ENCODE data around the gene TMEM114. TPM values are rescaled to one million over a fixed set of nuclear protein-coding genes. Genes with fewer than 3 reads are reported as not detected.

Gene TMEM114
- total RNA-seq, 4 donors from 2014 or later = not detected

DNA sequence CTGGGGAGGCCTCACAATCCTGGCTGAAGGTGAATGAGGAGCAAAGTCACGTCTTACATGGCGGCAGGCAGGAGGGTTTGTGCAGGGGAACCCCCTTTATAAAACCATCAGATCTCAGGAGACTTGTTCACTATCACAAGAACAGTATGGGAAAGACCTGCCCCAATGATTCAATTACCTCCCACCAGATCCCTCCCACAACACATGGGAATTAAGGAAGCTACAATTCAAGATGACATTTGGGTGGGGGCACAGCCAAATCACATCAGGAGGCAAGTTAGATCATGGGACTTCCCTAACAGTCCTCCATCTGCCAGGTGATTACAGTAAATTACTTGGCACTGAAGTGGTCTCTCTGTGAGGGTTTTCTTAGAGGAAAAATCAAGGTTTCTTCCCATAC is 5.3 kb downstream of the TMEM114 start:
- WGBS, 2 donors = 77 to 90% methylated on average over 2 of the region's 2 CpGs
- peaks cover 0 to 32% of the 10 kb centered on the region in 2 donors for H3K27me3 ChIP-seq

DNA sequence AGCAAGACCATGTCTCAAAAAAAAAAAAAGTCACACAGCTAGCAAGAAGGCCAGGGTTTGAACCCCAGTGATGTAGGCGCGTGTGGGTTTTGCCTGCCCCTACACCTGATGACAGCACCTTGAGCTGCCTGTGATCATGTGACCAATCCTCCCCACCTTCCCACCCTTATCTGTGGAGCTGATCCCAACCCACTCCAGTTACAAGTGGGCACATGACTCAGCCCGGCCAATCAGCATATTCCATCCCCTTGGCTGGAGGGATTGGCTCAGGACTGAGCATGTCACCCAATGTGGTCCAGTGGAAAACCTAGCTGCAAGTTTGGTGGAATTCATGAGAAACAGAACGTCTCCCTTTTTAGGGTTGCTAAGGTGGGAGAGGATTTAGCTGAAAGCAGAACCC is 6.6 kb downstream of the TMEM114 start:
- TF ChIP-seq, protein P1, sequence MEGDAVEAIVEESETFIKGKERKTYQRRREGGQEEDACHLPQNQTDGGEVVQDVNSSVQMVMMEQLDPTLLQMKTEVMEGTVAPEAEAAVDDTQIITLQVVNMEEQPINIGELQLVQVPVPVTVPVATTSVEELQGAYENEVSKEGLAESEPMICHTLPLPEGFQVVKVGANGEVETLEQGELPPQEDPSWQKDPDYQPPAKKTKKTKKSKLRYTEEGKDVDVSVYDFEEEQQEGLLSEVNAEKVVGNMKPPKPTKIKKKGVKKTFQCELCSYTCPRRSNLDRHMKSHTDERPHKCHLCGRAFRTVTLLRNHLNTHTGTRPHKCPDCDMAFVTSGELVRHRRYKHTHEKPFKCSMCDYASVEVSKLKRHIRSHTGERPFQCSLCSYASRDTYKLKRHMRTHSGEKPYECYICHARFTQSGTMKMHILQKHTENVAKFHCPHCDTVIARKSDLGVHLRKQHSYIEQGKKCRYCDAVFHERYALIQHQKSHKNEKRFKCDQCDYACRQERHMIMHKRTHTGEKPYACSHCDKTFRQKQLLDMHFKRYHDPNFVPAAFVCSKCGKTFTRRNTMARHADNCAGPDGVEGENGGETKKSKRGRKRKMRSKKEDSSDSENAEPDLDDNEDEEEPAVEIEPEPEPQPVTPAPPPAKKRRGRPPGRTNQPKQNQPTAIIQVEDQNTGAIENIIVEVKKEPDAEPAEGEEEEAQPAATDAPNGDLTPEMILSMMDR (IDR thresholded peaks at IDR 0.05) = no peak
- TF ChIP-seq POLR2A (IDR thresholded peaks at IDR 0.05) = no peak
- TF ChIP-seq EP300 (IDR thresholded peaks at IDR 0.05) = no peak
- Histone ChIP-seq H3K4me1 (peaks cover 0 to 7% (median 0%) of the 10 kb centered on the region in 4 donors), H3K27me3 (peaks cover 0 to 19% of the 10 kb centered on the region in 2 donors), H3K9me3 (no peaks in the 10 kb centered on the region), H3K4me3 (no peak overlapping the region), H3K36me3 (no peaks in the 10 kb centered on the region), H3K27ac (no peak overlapping the region)
- 71 to 84% methylated on average over 4 of the region's 4 CpGs for WGBS, 2 donors
- DNase-seq (ENCODE audit: low spot score in 2 of 2) = no peak

More for the DNA sequence above, 5.3 kb downstream of the TMEM114 start:
- TF ChIP-seq EP300 (IDR thresholded peaks at IDR 0.05) (no peak), POLR2A (IDR thresholded peaks at IDR 0.05) (no peak)
- TF ChIP-seq, protein P1 (IDR thresholded peaks at IDR 0.05) = no peak
- no peak overlapping the region for H3K4me3 ChIP-seq
- no peaks in the 10 kb centered on the region for H3K9me3 ChIP-seq
- H3K36me3 ChIP-seq = no peaks in the 10 kb centered on the region
- no peak overlapping the region for H3K27ac ChIP-seq
- peaks cover 0 to 20% (median 8%) of the 10 kb centered on the region in 4 donors for H3K4me1 ChIP-seq
- no peak for DNase-seq (ENCODE audit: low spot score in 2 of 2)

DNA sequence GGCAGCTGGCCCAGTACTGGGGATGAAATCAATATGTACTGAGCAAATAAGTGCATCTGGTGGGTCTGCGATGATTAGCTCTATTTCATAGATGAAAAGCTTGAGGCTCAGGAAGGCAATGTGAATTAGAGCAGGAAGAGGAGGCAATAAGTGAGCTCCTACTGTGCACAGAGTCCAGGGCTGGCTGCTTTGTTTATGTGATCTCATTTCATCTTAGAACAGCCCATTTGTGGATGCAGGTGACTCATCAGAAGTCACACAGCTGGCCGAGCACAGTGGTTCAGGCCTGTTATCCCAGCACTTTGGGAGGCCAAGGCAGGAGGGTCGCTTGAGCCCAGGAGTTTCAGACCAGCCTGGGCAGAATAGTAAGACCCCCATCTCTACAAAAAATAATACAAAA is 7.1 kb downstream of the TMEM114 start:
- Histone ChIP-seq H3K9me3 (no peaks in the 10 kb centered on the region), H3K4me1 (peaks cover 0 to 3% (median 0%) of the 10 kb centered on the region in 4 donors), H3K27me3 (peaks cover 0 to 13% of the 10 kb centered on the region in 2 donors), H3K4me3 (no peak overlapping the region), H3K36me3 (no peaks in the 10 kb centered on the region), H3K27ac (no peak overlapping the region)
- TF ChIP-seq, protein P1 (IDR thresholded peaks at IDR 0.05) = no peak
- TF ChIP-seq POLR2A (IDR thresholded peaks at IDR 0.05) (no peak), EP300 (IDR thresholded peaks at IDR 0.05) (no peak)
- WGBS, 2 donors = 89 to 92% methylated on average over 3 of the region's 3 CpGs
- DNase-seq (ENCODE audit: low spot score in 2 of 2) = no peak

DNA sequence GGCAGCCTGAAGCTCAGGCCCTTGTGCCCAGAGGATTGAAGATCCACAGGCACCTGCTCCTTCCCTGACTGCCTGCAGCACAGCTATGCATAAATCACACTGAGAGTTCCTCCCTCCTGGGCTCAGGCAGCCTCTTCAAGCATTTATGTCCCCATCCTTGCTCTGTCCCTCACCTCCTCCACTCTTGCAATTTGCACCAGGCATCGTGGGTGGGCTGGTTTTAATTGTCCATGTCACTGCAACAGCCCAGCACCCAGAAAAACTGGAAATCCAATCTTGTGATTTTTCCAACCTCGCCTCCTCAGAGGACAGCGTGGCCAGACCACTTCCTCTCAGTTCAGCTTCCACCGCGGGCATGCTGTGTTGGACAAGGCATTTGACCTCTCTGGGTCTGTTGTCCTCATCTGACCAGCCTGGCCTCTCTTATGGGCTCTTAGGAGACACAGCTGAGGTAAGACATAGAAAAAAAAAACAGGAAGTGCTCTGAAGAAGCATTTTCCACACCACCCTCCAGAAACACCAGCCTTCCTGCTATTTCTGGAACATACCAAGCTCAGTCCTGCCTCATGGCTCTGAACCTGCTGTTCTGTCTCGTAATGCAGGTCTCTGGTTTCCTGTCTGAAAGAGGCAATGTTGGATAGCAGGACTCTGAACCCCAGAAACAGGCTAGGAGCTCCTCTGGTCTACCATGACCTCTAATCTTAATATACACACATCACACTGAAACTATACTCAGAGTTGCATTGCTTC is 8.3 kb downstream of the TMEM114 start:
- WGBS, 2 donors = 19 to 26% methylated on average over 6 of the region's 6 CpGs
- Histone ChIP-seq H3K4me3 (no peak overlapping the region), H3K27ac (no peak overlapping the region), H3K36me3 (no peaks in the 10 kb centered on the region), H3K9me3 (no peaks in the 10 kb centered on the region), H3K27me3 (peaks cover 0 to 2% of the 10 kb centered on the region in 2 donors), H3K4me1 (peaks cover 0 to 3% (median 0%) of the 10 kb centered on the region in 4 donors)
- TF ChIP-seq POLR2A (IDR thresholded peaks at IDR 0.05) (no peak), EP300 (IDR thresholded peaks at IDR 0.05) (no peak)
- TF ChIP-seq, protein P1 (IDR thresholded peaks at IDR 0.05) = no peak
- DNase-seq (ENCODE audit: low spot score in 2 of 2) = peak in 1 of 2 donors; percentile 18

DNA sequence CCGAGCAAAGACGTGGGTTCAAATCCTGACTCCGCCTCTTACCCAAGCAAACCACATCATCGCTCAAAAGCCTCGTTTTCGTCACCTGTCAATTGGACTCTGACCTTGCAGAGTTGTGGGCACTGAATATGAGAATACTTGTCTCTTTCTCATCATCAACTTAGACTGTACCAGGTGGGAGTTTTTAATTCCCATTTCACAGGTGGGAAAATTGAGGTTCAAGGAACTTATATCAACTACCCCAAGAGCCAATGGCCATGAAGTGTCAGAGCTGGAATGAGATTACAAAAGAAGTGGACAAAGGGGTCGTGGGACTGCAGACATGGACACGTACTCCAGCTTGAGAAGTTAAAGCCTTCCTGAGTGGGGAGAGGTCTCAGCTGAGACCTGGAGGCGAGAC is 10.8 kb downstream of the TMEM114 start:
- Histone ChIP-seq H3K9me3 (no peaks in the 10 kb centered on the region), H3K27ac (no peak overlapping the region), H3K4me1 (peaks cover 0 to 3% (median 0%) of the 10 kb centered on the region in 4 donors), H3K36me3 (no peaks in the 10 kb centered on the region), H3K4me3 (no peak overlapping the region), H3K27me3 (no peaks in the 10 kb centered on the region)
- no peak for DNase-seq (ENCODE audit: low spot score in 2 of 2)
- TF ChIP-seq, protein P1 (IDR thresholded peaks at IDR 0.05) = no peak
- TF ChIP-seq POLR2A (IDR thresholded peaks at IDR 0.05) = no peak
- TF ChIP-seq EP300 (IDR thresholded peaks at IDR 0.05) = no peak
- 81 to 84% methylated on average over 9 of the region's 9 CpGs for WGBS, 2 donors
